ENCODE data around the gene SYT1.

Gene SYT1

GRCh38 chr12:79155683-79156082 is 291.1 kb downstream of the SYT1 start:
- no peak for TF ChIP-seq POLR2AphosphoS5 (IDR thresholded peaks at IDR 0.05; ENCODE audit: borderline replicate concordance, low read depth, low read length)
- TF ChIP-seq FOXP2 (optimal IDR thresholded peaks at IDR 0.05; ENCODE audit: control extremely low read depth, extremely low read length, insufficient read depth), result no peak
- TF ChIP-seq EZH2 (IDR thresholded peaks at IDR 0.05), result no peak

GRCh38 chr12:79156846-79157463 is 292.4 kb downstream of the SYT1 start:
- no peak overlapping the region for H3K4me3 ChIP-seq
- TF ChIP-seq POLR2AphosphoS5 (IDR thresholded peaks at IDR 0.05; ENCODE audit: borderline replicate concordance, low read depth, low read length), result no peak
- TF ChIP-seq FOXP2 (optimal IDR thresholded peaks at IDR 0.05; ENCODE audit: control extremely low read depth, extremely low read length, insufficient read depth), result no peak
- no peak for TF ChIP-seq EZH2 (IDR thresholded peaks at IDR 0.05)
- H3K36me3 ChIP-seq (ENCODE audit: insufficient read depth, low read length), result no peaks in the 10 kb centered on the region
- DNase-seq (ENCODE audit: low read depth, low spot score), result no peak
- no peak overlapping the region for H3K27ac ChIP-seq
- H3K9ac ChIP-seq (ENCODE audit: insufficient read length), result no peak overlapping the region
- H3K9me3 ChIP-seq (ENCODE audit: low read depth, low read length), result no peaks in the 10 kb centered on the region

More at GRCh38 chr12:79155683-79156082, 291.1 kb downstream of the SYT1 start:
- H3K36me3 ChIP-seq (ENCODE audit: insufficient read depth, low read length), result no peaks in the 10 kb centered on the region
- H3K27ac ChIP-seq, result no peak overlapping the region
- no peak overlapping the region for H3K4me3 ChIP-seq
- H3K9ac ChIP-seq (ENCODE audit: insufficient read length), result no peak overlapping the region
- H3K9me3 ChIP-seq (ENCODE audit: low read depth, low read length), result no peaks in the 10 kb centered on the region
- DNase-seq (ENCODE audit: low read depth, low spot score), result no peak

- Histone ChIP-seq H3K9ac (ENCODE audit: insufficient read length) (peak overlapping the region; percentile 18), H3K9me3 (ENCODE audit: low read depth, low read length) (no peaks in the 10 kb centered on the region)
- TF ChIP-seq EZH2 (IDR thresholded peaks at IDR 0.05) (no peak), POLR2AphosphoS5 (IDR thresholded peaks at IDR 0.05; ENCODE audit: borderline replicate concordance, low read depth, low read length) (no peak)
Measured at GRCh38 chr12:79161249-79161934, 296.8 kb downstream of the SYT1 start.

GRCh38 chr12:79162147-79162772 is 297.7 kb downstream of the SYT1 start:
- Histone ChIP-seq H3K9ac (ENCODE audit: insufficient read length) (peak overlapping the region; percentile 18), H3K9me3 (ENCODE audit: low read depth, low read length) (no peaks in the 10 kb centered on the region), H3K27ac (peak overlapping the region; percentile 77), H3K36me3 (ENCODE audit: insufficient read depth, low read length) (no peaks in the 10 kb centered on the region), H3K4me3 (peak overlapping the region; percentile 44)
- DNase-seq (ENCODE audit: low read depth, low spot score), result no peak
- TF ChIP-seq POLR2AphosphoS5 (IDR thresholded peaks at IDR 0.05; ENCODE audit: borderline replicate concordance, low read depth, low read length), result no peak
- TF ChIP-seq EZH2 (IDR thresholded peaks at IDR 0.05), result no peak
- TF ChIP-seq FOXP2 (optimal IDR thresholded peaks at IDR 0.05; ENCODE audit: control extremely low read depth, extremely low read length, insufficient read depth), result no peak

More at GRCh38 chr12:79161249-79161934, 296.8 kb downstream of the SYT1 start:
- Histone ChIP-seq H3K27ac (peak overlapping the region; percentile 77), H3K36me3 (ENCODE audit: insufficient read depth, low read length) (no peaks in the 10 kb centered on the region), H3K4me3 (no peak overlapping the region; the same call in 1 of the 2 replicates)
- no peak for DNase-seq (ENCODE audit: low read depth, low spot score)

GRCh38 chr12:79162948-79163347 is 298.4 kb downstream of the SYT1 start:
- H3K36me3 ChIP-seq (ENCODE audit: insufficient read depth, low read length), result no peaks in the 10 kb centered on the region
- no peaks in the 10 kb centered on the region for H3K9me3 ChIP-seq (ENCODE audit: low read depth, low read length)
- peak overlapping the region; percentile 77 for H3K27ac ChIP-seq
- H3K4me3 ChIP-seq, result peak overlapping the region; percentile 44
- no peak overlapping the region for H3K9ac ChIP-seq (ENCODE audit: insufficient read length)
- TF ChIP-seq FOXP2 (optimal IDR thresholded peaks at IDR 0.05; ENCODE audit: control extremely low read depth, extremely low read length, insufficient read depth), result peak; percentile 10
- TF ChIP-seq EZH2 (IDR thresholded peaks at IDR 0.05), result no peak
- DNase-seq (ENCODE audit: low read depth, low spot score), result no peak

GRCh38 chr12:79164890-79165289 is 300.3 kb downstream of the SYT1 start:
- Histone ChIP-seq H3K9ac (ENCODE audit: insufficient read length) (no peak overlapping the region), H3K27ac (no peak overlapping the region), H3K9me3 (ENCODE audit: low read depth, low read length) (no peaks in the 10 kb centered on the region), H3K36me3 (ENCODE audit: insufficient read depth, low read length) (no peaks in the 10 kb centered on the region), H3K4me3 (no peak overlapping the region)
- DNase-seq (ENCODE audit: low read depth, low spot score), result no peak
- TF ChIP-seq FOXP2 (optimal IDR thresholded peaks at IDR 0.05; ENCODE audit: control extremely low read depth, extremely low read length, insufficient read depth) (no peak), EZH2 (IDR thresholded peaks at IDR 0.05) (no peak), POLR2AphosphoS5 (IDR thresholded peaks at IDR 0.05; ENCODE audit: borderline replicate concordance, low read depth, low read length) (no peak)

GRCh38 chr12:79168687-79169086 is 304.1 kb downstream of the SYT1 start:
- TF ChIP-seq FOXP2 (optimal IDR thresholded peaks at IDR 0.05; ENCODE audit: control extremely low read depth, extremely low read length, insufficient read depth) (no peak), EZH2 (IDR thresholded peaks at IDR 0.05) (no peak), POLR2AphosphoS5 (IDR thresholded peaks at IDR 0.05; ENCODE audit: borderline replicate concordance, low read depth, low read length) (no peak)
- no peak for DNase-seq (ENCODE audit: low read depth, low spot score)
- H3K9me3 ChIP-seq (ENCODE audit: low read depth, low read length), result no peaks in the 10 kb centered on the region

GRCh38 chr12:79174626-79175025 is 310.1 kb downstream of the SYT1 start:
- H3K36me3 ChIP-seq (ENCODE audit: insufficient read depth, low read length), result no peaks in the 10 kb centered on the region
- H3K9ac ChIP-seq (ENCODE audit: insufficient read length), result no peak overlapping the region
- no peak for TF ChIP-seq POLR2AphosphoS5 (IDR thresholded peaks at IDR 0.05; ENCODE audit: borderline replicate concordance, low read depth, low read length)
- no peak for TF ChIP-seq EZH2 (IDR thresholded peaks at IDR 0.05)
- TF ChIP-seq FOXP2 (optimal IDR thresholded peaks at IDR 0.05; ENCODE audit: control extremely low read depth, extremely low read length, insufficient read depth), result no peak
- peak; percentile 84 for DNase-seq (ENCODE audit: low read depth, low spot score)
- no peak overlapping the region for H3K4me3 ChIP-seq
- H3K9me3 ChIP-seq (ENCODE audit: low read depth, low read length), result no peaks in the 10 kb centered on the region
- peak overlapping the region; percentile 47; the same call in 1 of the 2 replicates for H3K27ac ChIP-seq

More at GRCh38 chr12:79168687-79169086, 304.1 kb downstream of the SYT1 start:
- H3K9ac ChIP-seq (ENCODE audit: insufficient read length), result no peak overlapping the region
- no peak overlapping the region for H3K4me3 ChIP-seq
- H3K36me3 ChIP-seq (ENCODE audit: insufficient read depth, low read length), result no peaks in the 10 kb centered on the region
- no peak overlapping the region for H3K27ac ChIP-seq
